ENCODE results near the gene FAM131A.

The FAM131A gene

GRCh38 chr3:184358921-184359350 lies 21.5 kb downstream of the FAM131A start:
- no peak for DNase-seq (ENCODE audit: low read depth in 1 of 2, low spot score in 1 of 2)
- Histone ChIP-seq H3K27ac (replicated peaks) (no peak overlapping the region), H3K27me3 (ENCODE audit: insufficient read depth, poor library complexity, severe bottlenecking) (no peaks in the 10 kb centered on the region), H3K4me3 (replicated peaks; ENCODE audit: insufficient read depth, low read length) (no peak overlapping the region)
- TF ChIP-seq SPI1 (IDR thresholded peaks at IDR 0.05; ENCODE audit: borderline replicate concordance, low read depth): no peak
- no peak for TF ChIP-seq REST (IDR thresholded peaks at IDR 0.05; ENCODE audit: insufficient replicate concordance, low read depth)
- TF ChIP-seq CTCF (IDR thresholded peaks at IDR 0.05; ENCODE audit: insufficient read depth, low read length): no peak
- no peak for TF ChIP-seq POLR2AphosphoS5 (IDR thresholded peaks at IDR 0.05; ENCODE audit: low read depth)
- TF ChIP-seq GABPA (IDR thresholded peaks at IDR 0.05; ENCODE audit: low read depth): no peak

GRCh38 chr3:184359610-184360009 lies 22.2 kb downstream of the FAM131A start:
- H3K27ac ChIP-seq (replicated peaks): no peak overlapping the region
- H3K27me3 ChIP-seq (ENCODE audit: insufficient read depth, poor library complexity, severe bottlenecking): no peaks in the 10 kb centered on the region
- no peak overlapping the region for H3K4me3 ChIP-seq (replicated peaks; ENCODE audit: insufficient read depth, low read length)
- TF ChIP-seq REST (IDR thresholded peaks at IDR 0.05; ENCODE audit: insufficient replicate concordance, low read depth) (no peak), GABPA (IDR thresholded peaks at IDR 0.05; ENCODE audit: low read depth) (no peak), CTCF (IDR thresholded peaks at IDR 0.05; ENCODE audit: insufficient read depth, low read length) (no peak), POLR2AphosphoS5 (IDR thresholded peaks at IDR 0.05; ENCODE audit: low read depth) (no peak), SPI1 (IDR thresholded peaks at IDR 0.05; ENCODE audit: borderline replicate concordance, low read depth) (no peak)
- no peak for DNase-seq (ENCODE audit: low read depth in 1 of 2, low spot score in 1 of 2)

GRCh38 chr3:184360070-184360928 lies 22.9 kb downstream of the FAM131A start:
- H3K27me3 ChIP-seq (ENCODE audit: insufficient read depth, poor library complexity, severe bottlenecking): no peaks in the 10 kb centered on the region
- H3K4me3 ChIP-seq (replicated peaks; ENCODE audit: insufficient read depth, low read length): no peak overlapping the region
- H3K27ac ChIP-seq (replicated peaks): no peak overlapping the region
- no peak for DNase-seq (ENCODE audit: low read depth in 1 of 2, low spot score in 1 of 2)
- no peak for TF ChIP-seq CTCF (IDR thresholded peaks at IDR 0.05; ENCODE audit: insufficient read depth, low read length)
- no peak for TF ChIP-seq REST (IDR thresholded peaks at IDR 0.05; ENCODE audit: insufficient replicate concordance, low read depth)
- TF ChIP-seq POLR2AphosphoS5 (IDR thresholded peaks at IDR 0.05; ENCODE audit: low read depth): no peak

Measured in HL-60 (cell line).